ENCODE measurements around the gene TMC5. TPM values are rescaled to one million over a fixed set of nuclear protein-coding genes. Genes with fewer than 3 reads are reported as not detected.
"Not testable (repeated sequence)": the region's sequence is repeated elsewhere in the genome, so short reads cannot be mapped to it uniquely, and the experiment has no call there.

TMC5 gene
- polyA plus RNA-seq, 3 donors = not detected

DNA sequence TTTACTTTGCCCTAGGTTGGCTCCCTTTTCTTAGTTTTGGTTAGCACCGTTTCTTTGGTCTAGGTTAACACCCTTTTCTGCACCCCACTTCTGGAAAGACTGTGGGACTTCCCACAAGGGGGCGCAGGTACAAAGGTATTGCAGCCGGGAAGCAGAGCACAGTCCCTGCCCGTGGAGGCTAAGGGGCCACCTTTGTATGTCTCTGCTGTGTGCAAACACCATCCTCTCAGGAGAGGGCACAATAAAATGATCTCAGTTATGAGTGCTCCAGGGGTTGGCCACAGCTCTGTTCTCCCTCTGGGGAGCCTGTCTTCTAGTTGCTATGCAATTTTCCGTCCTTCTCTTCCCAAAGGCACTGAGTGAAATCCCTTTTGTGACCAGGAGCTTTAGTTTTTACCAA, 28.4 kb upstream of the TMC5 start:
- WGBS (ENCODE audit: insufficient coverage) = 19% methylated on average over 5 of the region's 5 CpGs
- no peak overlapping the region for H3K4me2 ChIP-seq (replicated peaks; ENCODE audit: extremely low read depth, low read length, poor library complexity, severe bottlenecking)
- H3K9ac ChIP-seq (ENCODE audit: insufficient read depth, low read length, poor library complexity, severe bottlenecking) = no peak overlapping the region
- H3K27me3 ChIP-seq (ENCODE audit: control insufficient read depth in 2 of 2, insufficient read depth in 2 of 2, low read length in 2 of 2) = peaks cover 0 to 2% of the 10 kb centered on the region in 2 donors
- no peaks in the 10 kb centered on the region for H3K4me1 ChIP-seq (ENCODE audit: control insufficient read depth in 1 of 2, insufficient read depth in 2 of 2, low read length in 2 of 2)
- no peak overlapping the region for H3K4me3 ChIP-seq (replicated peaks in 1 of 3; ENCODE audit: low read depth in 2 of 3, low read length in 3 of 3)
- Mint-ChIP-seq H3K27me3 (ENCODE audit: low read depth in 3 of 3) (peaks cover 5 to 22% (median 13%) of the 10 kb centered on the region in 3 donors), H3K9me3 (peaks cover 0 to 34% (median 18%) of the 10 kb centered on the region in 7 donors), H3K36me3 (no peaks in the 10 kb centered on the region), H3K4me3 (no peak overlapping the region), H3K4me1 (no peaks in the 10 kb centered on the region), H3K27ac (no peak overlapping the region)
- DNase-seq = peak; percentile 5 to 27 (median 12)
- no peaks in the 10 kb centered on the region for H3K79me2 ChIP-seq (ENCODE audit: insufficient read depth, low read length)
- peaks cover 9 to 17% of the 10 kb centered on the region in 2 donors for H3K9me3 ChIP-seq (replicated peaks in 1 of 2; ENCODE audit: control insufficient read depth in 1 of 2, insufficient read depth in 1 of 2, low read length in 2 of 2)
- no peak overlapping the region for H3K27ac ChIP-seq (ENCODE audit: low read depth in 1 of 2, low read length in 2 of 2)
- TF ChIP-seq CTCF (IDR thresholded peaks at IDR 0.05) = peak; percentile 37
- intact Hi-C loops (cut with micrococcal nuclease) = loop anchor here in 1 of 2 donors (10.0 kb wide), 1 partner anchor 116 kb away; no protein-coding TSS in a partner anchor
- H3K36me3 ChIP-seq (replicated peaks in 1 of 2; ENCODE audit: control insufficient read depth in 1 of 2, insufficient read depth in 2 of 2, low read length in 2 of 2) = no peaks in the 10 kb centered on the region
- H2AFZ ChIP-seq (ENCODE audit: insufficient read depth, low read depth, low read length, poor library complexity, severe bottlenecking) = no peak overlapping the region
- no peaks in the 10 kb centered on the region for H4K20me1 ChIP-seq (ENCODE audit: insufficient read depth, low read length)

DNA sequence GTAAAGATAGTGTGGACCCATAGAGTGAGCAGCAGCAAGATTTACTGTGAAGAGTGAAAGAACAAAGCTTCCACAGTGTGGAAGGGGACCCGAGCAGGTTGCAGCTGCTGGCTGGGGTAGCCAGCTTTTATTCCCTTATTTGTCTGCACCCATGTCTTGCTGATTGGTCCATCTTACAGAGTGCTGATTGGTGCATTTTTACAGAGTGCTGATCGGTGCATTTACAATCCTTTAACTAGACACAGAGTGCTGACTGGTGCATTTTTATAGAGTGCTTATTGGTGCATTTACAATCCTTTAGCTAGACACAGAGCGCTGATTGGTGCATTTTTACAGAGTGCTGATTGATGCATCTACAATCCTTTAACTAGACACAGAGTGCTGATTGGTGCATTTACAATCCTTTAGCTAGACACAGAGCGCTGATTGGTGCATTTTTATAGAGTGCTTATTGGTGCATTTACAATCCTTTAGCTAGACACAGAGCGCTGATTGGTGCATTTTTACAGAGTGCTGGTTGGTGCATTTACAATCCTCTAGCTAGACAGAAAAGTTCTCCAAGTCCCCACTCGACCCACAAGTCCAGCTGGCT, 26.4 kb upstream of the TMC5 start:
- H3K36me3 ChIP-seq (replicated peaks in 1 of 2; ENCODE audit: control insufficient read depth in 1 of 2, insufficient read depth in 2 of 2, low read length in 2 of 2); H3K4me2 ChIP-seq (replicated peaks; ENCODE audit: extremely low read depth, low read length, poor library complexity, severe bottlenecking); H3K27ac ChIP-seq (ENCODE audit: low read depth in 1 of 2, low read length in 2 of 2); H3K9ac ChIP-seq (ENCODE audit: insufficient read depth, low read length, poor library complexity, severe bottlenecking); H3K4me3 ChIP-seq (replicated peaks in 1 of 3; ENCODE audit: low read depth in 2 of 3, low read length in 3 of 3); H3K4me1 Mint-ChIP-seq; intact Hi-C loops (cut with micrococcal nuclease); H4K20me1 ChIP-seq (ENCODE audit: insufficient read depth, low read length); H3K27me3 ChIP-seq (ENCODE audit: control insufficient read depth in 2 of 2, insufficient read depth in 2 of 2, low read length in 2 of 2); H3K79me2 ChIP-seq (ENCODE audit: insufficient read depth, low read length); H3K4me3 Mint-ChIP-seq; H3K4me1 ChIP-seq (ENCODE audit: control insufficient read depth in 1 of 2, insufficient read depth in 2 of 2, low read length in 2 of 2); DNase-seq; H3K36me3 Mint-ChIP-seq; H2AFZ ChIP-seq (ENCODE audit: insufficient read depth, low read depth, low read length, poor library complexity, severe bottlenecking): not testable (repeated sequence)
- H3K9me3 Mint-ChIP-seq = peaks cover 0 to 30% (median 18%) of the 10 kb centered on the region in 7 donors
- H3K9me3 ChIP-seq (replicated peaks in 1 of 2; ENCODE audit: control insufficient read depth in 1 of 2, insufficient read depth in 1 of 2, low read length in 2 of 2) = peaks cover 9 to 16% of the 10 kb centered on the region in 2 donors
- peak overlapping the region in 1 of 7 donors; percentile 0 for H3K27ac Mint-ChIP-seq
- peaks cover 5 to 16% (median 10%) of the 10 kb centered on the region in 3 donors for H3K27me3 Mint-ChIP-seq (ENCODE audit: low read depth in 3 of 3)
- 85% methylated on average over 5 of the region's 6 CpGs for WGBS (ENCODE audit: insufficient coverage)

All from CD14-positive monocyte (primary cell).